ENCODE results near the gene FIG4.

GRCh38 chr6:109705258-109705657 lies 14.2 kb downstream of the FIG4 start:
- TF ChIP-seq TSHZ2 (CRISPR knock-in tag; IDR thresholded peaks at IDR 0.05) = no peak
- TF ChIP-seq ZFP3 (CRISPR knock-in tag; IDR thresholded peaks at IDR 0.05) = no peak
- TF ChIP-seq ESRRG (CRISPR knock-in tag; IDR thresholded peaks at IDR 0.05) = no peak
